Osteoblast (primary cell): ENCODE measurements around the gene CCNC. TPM values are rescaled to one million over a fixed set of nuclear protein-coding genes. Genes with fewer than 3 reads are reported as not detected.

Experiments
- DNase-seq: peaks from one replicate; pipeline ENCODE4 v3.0.0; 2011; ENCODE audit warnings: low spot score, mixed read lengths; ENCODE audit not compliant: insufficient read length; ENCODE audit errors: missing footprints
- H2AFZ ChIP-seq: 2 replicates; pipeline ENCODE4 v1.6.0; 2011; ENCODE audit warnings: mild to moderate bottlenecking, low read length
- H3K27ac ChIP-seq: 2 replicates; pipeline ENCODE4 v1.5.1; 2011; ENCODE audit warnings: mild to moderate bottlenecking, low read depth, low read length, moderate library complexity
- H3K27me3 ChIP-seq: 2 replicates; pipeline ENCODE4 v1.6.0; 2012; ENCODE audit warnings: mild to moderate bottlenecking, control low read depth, inconsistent platforms, low read length, moderate library complexity; ENCODE audit not compliant: insufficient read depth
- H3K36me3 ChIP-seq: 2 replicates; pipeline ENCODE4 v1.5.1; 2011; ENCODE audit warnings: mild to moderate bottlenecking, low read length, control low read depth, moderate library complexity; ENCODE audit not compliant: insufficient read depth
- H3K4me1 ChIP-seq: 2 replicates; pipeline ENCODE4 v1.5.1; 2011; ENCODE audit warnings: mild to moderate bottlenecking, low read length, control low read depth, moderate library complexity; ENCODE audit not compliant: insufficient read depth
- H3K4me2 ChIP-seq: 2 replicates; pipeline ENCODE4 v1.6.0; 2011; ENCODE audit warnings: mild to moderate bottlenecking, low read length; ENCODE audit not compliant: insufficient read depth
- H3K4me3 ChIP-seq: fragments of 200-600 bp; sonication (generic); 3 replicates; pipeline ENCODE4 v1.5.1; 2012; ENCODE audit warnings: mild to moderate bottlenecking, low read length, inconsistent platforms; ENCODE audit not compliant: insufficient read depth
- H3K79me2 ChIP-seq: 2 replicates; pipeline ENCODE4 v1.6.0; 2012; ENCODE audit warnings: mild to moderate bottlenecking, low read length, control low read depth, inconsistent platforms; ENCODE audit not compliant: insufficient read depth
- H3K9me3 ChIP-seq: 2 replicates; pipeline ENCODE4 v1.5.1; 2011; ENCODE audit warnings: low read depth, low read length, control low read depth
- H4K20me1 ChIP-seq: 2 replicates; pipeline ENCODE4 v1.6.0; 2012; ENCODE audit warnings: mild to moderate bottlenecking, low read length, control low read depth; ENCODE audit not compliant: insufficient read depth
- total RNA-seq: library from RNA; depleted of rRNA; stranded (reverse); fragments of >200 nt; gene quantifications from 2 replicates; pipeline ENCODE4 v1.2.3, GENCODE V29; 2012
- TF ChIP-seq, protein P1 (sequence below): IDR thresholded peaks from 2 replicates; pipeline ENCODE4 v1.5.1; 2011; ENCODE audit warnings: mild to moderate bottlenecking, low read depth, low read length, moderate library complexity; ENCODE audit errors: extremely low read depth

The CCNC gene
- total RNA-seq, 1 donor, result 89.4 TPM

DNA sequence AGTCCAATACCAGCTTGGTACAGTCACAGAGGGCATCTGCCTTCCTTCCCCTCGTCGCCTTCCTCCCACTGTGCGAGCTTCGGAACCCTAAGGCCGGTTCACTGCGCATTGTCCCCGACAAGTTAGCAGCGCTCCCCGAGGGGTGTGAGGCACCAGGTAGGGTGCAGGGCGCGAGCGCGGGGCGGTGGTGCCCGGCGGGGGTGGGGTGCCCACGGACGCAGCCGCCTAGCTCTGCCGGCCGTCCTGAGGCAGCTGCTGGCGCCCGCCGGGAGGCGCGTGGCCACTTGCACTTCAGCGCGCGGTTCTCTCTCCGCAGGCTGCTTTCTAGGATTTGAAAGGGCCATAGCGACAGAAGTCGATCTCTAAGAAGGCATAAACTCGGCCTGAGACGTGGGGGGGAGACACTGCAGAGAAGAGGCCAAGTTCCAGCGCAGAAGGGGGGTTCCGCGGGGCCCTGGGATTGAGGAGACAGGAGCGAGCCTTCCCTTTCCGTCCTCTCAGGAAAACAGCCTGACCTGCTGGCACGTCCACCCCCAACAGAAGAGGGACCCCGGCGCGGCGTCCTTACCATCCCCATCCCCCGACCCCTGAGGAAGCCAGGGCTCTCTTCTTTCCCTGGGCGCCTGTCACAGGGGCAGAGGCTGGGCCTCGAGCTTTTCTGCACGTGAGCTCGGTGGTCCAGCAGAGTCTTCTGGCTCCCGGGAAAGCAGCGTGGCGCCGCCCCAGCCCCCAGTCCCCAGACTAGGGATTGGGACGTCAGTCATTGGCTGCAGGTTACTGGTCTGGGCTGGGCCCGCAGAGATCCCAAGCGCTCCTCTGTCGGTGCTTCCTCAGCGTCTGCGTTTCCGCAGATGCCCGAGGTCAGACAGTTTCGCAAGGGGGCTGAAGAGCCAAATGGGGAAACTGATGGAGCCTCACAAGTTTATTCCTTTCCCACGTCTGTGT, 22.5 kb upstream of the CCNC start:
- H3K4me3 ChIP-seq, result no peak overlapping the region
- no peak overlapping the region for H2AFZ ChIP-seq
- no peak overlapping the region for H3K4me2 ChIP-seq
- no peak overlapping the region for H3K27ac ChIP-seq
- TF ChIP-seq, protein P1, sequence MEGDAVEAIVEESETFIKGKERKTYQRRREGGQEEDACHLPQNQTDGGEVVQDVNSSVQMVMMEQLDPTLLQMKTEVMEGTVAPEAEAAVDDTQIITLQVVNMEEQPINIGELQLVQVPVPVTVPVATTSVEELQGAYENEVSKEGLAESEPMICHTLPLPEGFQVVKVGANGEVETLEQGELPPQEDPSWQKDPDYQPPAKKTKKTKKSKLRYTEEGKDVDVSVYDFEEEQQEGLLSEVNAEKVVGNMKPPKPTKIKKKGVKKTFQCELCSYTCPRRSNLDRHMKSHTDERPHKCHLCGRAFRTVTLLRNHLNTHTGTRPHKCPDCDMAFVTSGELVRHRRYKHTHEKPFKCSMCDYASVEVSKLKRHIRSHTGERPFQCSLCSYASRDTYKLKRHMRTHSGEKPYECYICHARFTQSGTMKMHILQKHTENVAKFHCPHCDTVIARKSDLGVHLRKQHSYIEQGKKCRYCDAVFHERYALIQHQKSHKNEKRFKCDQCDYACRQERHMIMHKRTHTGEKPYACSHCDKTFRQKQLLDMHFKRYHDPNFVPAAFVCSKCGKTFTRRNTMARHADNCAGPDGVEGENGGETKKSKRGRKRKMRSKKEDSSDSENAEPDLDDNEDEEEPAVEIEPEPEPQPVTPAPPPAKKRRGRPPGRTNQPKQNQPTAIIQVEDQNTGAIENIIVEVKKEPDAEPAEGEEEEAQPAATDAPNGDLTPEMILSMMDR, result no peak
- no peaks in the 10 kb centered on the region for H3K36me3 ChIP-seq
- H3K27me3 ChIP-seq, result peaks cover 68% of the 10 kb centered on the region
- no peak for DNase-seq
- peaks cover 9% of the 10 kb centered on the region for H3K4me1 ChIP-seq
- no peaks in the 10 kb centered on the region for H3K9me3 ChIP-seq
- H3K79me2 ChIP-seq, result no peaks in the 10 kb centered on the region
- no peaks in the 10 kb centered on the region for H4K20me1 ChIP-seq

DNA sequence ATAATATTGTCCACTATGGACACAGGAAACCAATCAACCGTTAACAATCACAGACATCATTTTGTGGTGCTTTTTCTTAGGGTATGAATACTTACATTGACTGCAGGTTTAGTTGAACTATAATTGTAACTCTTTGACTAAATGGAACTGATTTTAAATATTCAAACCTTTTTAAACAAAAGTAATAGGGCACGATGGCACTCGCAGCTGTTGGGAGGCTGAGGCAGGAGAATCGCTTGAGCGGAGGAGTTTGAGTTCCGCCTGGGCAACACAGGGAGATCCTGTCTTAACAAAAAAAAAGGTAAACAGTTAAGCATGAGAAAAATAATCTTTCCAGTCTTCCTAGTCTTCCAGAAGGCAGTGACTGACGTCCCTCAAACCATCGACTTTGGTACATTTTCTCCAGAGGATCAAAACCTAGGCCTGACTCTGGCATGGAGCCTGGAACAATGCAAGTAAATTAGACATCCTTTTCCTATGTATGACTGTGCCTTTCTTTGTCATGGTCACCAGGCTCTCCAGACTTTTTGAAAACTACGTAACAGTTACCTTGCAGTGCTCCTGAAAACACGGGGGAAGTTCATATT, 21.5 kb upstream of the CCNC start:
- Histone ChIP-seq H3K4me2 (no peak overlapping the region), H3K9me3 (no peaks in the 10 kb centered on the region), H3K4me1 (peaks cover 9% of the 10 kb centered on the region), H3K27me3 (peaks cover 59% of the 10 kb centered on the region), H3K36me3 (no peaks in the 10 kb centered on the region), H3K79me2 (no peaks in the 10 kb centered on the region), H3K4me3 (no peak overlapping the region), H2AFZ (no peak overlapping the region), H4K20me1 (no peaks in the 10 kb centered on the region), H3K27ac (no peak overlapping the region)
- TF ChIP-seq, protein P1, result no peak
- no peak for DNase-seq

DNA sequence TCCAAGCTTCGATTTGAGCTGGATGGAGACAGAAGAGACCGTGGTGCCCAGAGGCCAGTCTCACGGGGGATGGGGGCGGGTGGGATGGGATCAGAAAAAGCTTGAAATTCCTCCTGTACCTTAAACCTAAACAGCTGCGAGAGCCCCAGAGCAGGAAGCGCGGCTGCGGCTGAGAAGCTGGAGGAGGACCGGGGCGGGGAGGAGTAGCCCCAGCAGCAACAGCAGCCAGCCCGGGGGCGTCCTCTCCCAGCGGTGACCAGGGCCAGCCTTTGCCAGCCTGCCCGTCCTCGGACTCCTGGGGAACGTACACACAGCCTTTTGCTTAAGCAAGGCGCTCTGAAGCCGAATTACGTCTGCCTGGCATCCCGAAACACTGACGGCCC, 20.8 kb upstream of the CCNC start:
- H3K4me2 ChIP-seq, result peak overlapping the region; percentile 84
- no peaks in the 10 kb centered on the region for H3K9me3 ChIP-seq
- no peak for DNase-seq
- H3K79me2 ChIP-seq, result no peaks in the 10 kb centered on the region
- H3K4me1 ChIP-seq, result peaks cover 9% of the 10 kb centered on the region
- peak overlapping the region; percentile 74 for H3K4me3 ChIP-seq
- no peak overlapping the region for H3K27ac ChIP-seq
- no peaks in the 10 kb centered on the region for H3K36me3 ChIP-seq
- TF ChIP-seq, protein P1, result no peak
- no peaks in the 10 kb centered on the region for H4K20me1 ChIP-seq
- H2AFZ ChIP-seq, result peak overlapping the region; percentile 81
- H3K27me3 ChIP-seq, result peaks cover 58% of the 10 kb centered on the region
